ENCODE measurements around the gene PGA4.
"Not testable (repeated sequence)": the region's sequence is repeated elsewhere in the genome, so short reads cannot be mapped to it uniquely, and the experiment has no call there.

DNA sequence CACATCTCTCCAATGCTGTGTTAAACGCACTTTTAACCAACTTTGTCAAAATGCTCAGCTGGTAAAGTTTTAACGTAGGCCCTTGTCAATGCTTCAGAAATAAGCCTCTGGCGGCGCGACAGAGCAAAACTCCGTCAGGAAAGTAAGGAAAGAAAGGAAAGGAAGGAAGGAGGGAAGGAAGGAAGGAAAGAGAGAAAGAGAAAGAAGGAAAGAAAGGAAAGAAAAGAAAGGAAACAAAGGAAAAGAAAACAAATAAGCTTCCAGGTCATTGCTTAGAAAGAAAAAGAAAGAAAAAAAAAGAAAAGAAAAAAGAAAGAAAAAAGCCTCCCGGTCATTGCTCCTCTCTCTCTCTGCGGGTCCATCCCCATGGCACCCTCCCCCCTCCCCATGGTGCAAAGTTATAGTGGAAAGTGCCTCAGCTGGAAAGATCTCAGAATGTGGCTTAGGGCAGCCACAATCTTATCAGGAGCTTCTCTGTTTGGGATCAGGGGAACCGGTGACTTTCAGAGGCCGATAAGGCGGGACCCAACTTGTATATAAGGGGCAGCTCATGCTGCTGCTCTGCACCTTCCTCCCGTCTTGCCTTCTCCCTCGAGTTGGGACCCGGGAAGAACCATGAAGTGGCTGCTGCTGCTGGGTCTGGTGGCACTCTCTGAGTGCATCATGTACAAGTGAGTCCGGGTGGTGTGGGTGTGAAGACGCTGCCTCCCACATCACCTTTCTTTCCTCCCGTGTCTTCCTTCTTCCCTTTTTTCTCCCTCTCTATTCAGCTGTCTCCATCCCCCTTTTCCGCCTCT lies 19.0 kb upstream of the PGA4 start, which contains the start of gene PGA3:
- TF ChIP-seq, protein P1, sequence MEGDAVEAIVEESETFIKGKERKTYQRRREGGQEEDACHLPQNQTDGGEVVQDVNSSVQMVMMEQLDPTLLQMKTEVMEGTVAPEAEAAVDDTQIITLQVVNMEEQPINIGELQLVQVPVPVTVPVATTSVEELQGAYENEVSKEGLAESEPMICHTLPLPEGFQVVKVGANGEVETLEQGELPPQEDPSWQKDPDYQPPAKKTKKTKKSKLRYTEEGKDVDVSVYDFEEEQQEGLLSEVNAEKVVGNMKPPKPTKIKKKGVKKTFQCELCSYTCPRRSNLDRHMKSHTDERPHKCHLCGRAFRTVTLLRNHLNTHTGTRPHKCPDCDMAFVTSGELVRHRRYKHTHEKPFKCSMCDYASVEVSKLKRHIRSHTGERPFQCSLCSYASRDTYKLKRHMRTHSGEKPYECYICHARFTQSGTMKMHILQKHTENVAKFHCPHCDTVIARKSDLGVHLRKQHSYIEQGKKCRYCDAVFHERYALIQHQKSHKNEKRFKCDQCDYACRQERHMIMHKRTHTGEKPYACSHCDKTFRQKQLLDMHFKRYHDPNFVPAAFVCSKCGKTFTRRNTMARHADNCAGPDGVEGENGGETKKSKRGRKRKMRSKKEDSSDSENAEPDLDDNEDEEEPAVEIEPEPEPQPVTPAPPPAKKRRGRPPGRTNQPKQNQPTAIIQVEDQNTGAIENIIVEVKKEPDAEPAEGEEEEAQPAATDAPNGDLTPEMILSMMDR (conservative IDR thresholded peaks at IDR 0.05) = not testable (repeated sequence)
- not testable (repeated sequence) for TF ChIP-seq ZFX (IDR thresholded peaks at IDR 0.05)

Measured in C4-2B (cell line).